Neural cell (in vitro differentiated cells): ENCODE results near the gene AHI1. TPM values are rescaled to one million over a fixed set of nuclear protein-coding genes. Genes with fewer than 3 reads are reported as not detected.

Experiments used
- H2AFZ ChIP-seq: fragments of 200-600, 300-800 bp; sonication (generic), shearing (Covaris generic); 2 replicates; pipeline ENCODE4 v1.6.0; 2014; ENCODE audit warnings: low read depth, mild to moderate bottlenecking, antibody characterized with exemption, low read length, moderate library complexity
- H3F3A ChIP-seq: fragments of 200-600 bp; shearing (Covaris generic); 2 replicates; pipeline ENCODE4 v1.6.1; 2016; ENCODE audit warnings: mild to moderate bottlenecking, moderate library complexity, mixed read lengths, antibody characterized with exemption, low read length; ENCODE audit not compliant: insufficient read depth, poor library complexity, severe bottlenecking
- H3K27ac ChIP-seq: fragments of 200-600, 300-800 bp; sonication (generic), shearing (Covaris generic); 2 replicates; pipeline ENCODE4 v1.5.1; 2014; ENCODE audit warnings: mild to moderate bottlenecking, low read length, moderate library complexity
- H3K27me3 ChIP-seq: fragments of 300-800, 200-600 bp; sonication (generic), shearing (Covaris generic); 2 replicates; pipeline ENCODE4 v1.6.0; 2014; ENCODE audit warnings: mild to moderate bottlenecking, low read depth, low read length, moderate library complexity; ENCODE audit not compliant: insufficient read depth
- H3K36me3 ChIP-seq: fragments of 300-800, 200-600 bp; sonication (generic), shearing (Covaris generic); 2 replicates; pipeline ENCODE4 v1.5.1; 2014; ENCODE audit warnings: mild to moderate bottlenecking, antibody characterized with exemption, low read length, moderate library complexity; ENCODE audit not compliant: insufficient read depth
- H3K4me2 ChIP-seq: fragments of 300-800, 200-600 bp; sonication (generic), shearing (Covaris generic); 2 replicates; pipeline ENCODE4 v1.6.0; 2014; ENCODE audit warnings: mild to moderate bottlenecking, low read length
- H3K4me3 ChIP-seq: fragments of 300-800, 200-600 bp; sonication (generic), shearing (Covaris generic); 2 replicates; pipeline ENCODE4 v1.5.1; 2014; ENCODE audit warnings: mild to moderate bottlenecking, low read length, moderate library complexity
- H3K79me2 ChIP-seq: fragments of 200-600 bp; shearing (Covaris generic); replicated peaks from 2 replicates; pipeline ENCODE4 v1.6.0; 2014; ENCODE audit warnings: mild to moderate bottlenecking, low read length, moderate library complexity; ENCODE audit not compliant: insufficient read depth
- H3K9ac ChIP-seq: fragments of 300-800, 200-600 bp; sonication (generic), shearing (Covaris generic); 2 replicates; pipeline ENCODE4 v1.6.1; 2016; ENCODE audit warnings: mild to moderate bottlenecking, low read length, mixed read lengths
- H3K9me2 ChIP-seq: fragments of 200-600 bp; shearing (Covaris generic); 2 replicates; pipeline ENCODE4 v1.6.1; 2016; ENCODE audit warnings: mild to moderate bottlenecking, low read length, mixed read lengths; ENCODE audit not compliant: insufficient read depth
- H3K9me3 ChIP-seq: fragments of 200-600, 300-800 bp; sonication (generic), shearing (Covaris generic); 2 replicates; pipeline ENCODE4 v1.6.1; 2016; ENCODE audit warnings: mild to moderate bottlenecking, mixed run types, low read length, moderate library complexity, mixed read lengths
- H4K20me1 ChIP-seq: fragments of 200-600 bp; shearing (Covaris generic); 2 replicates; pipeline ENCODE4 v1.6.1; 2016; ENCODE audit warnings: mild to moderate bottlenecking, mixed run types; ENCODE audit not compliant: insufficient read depth
- CTCF ChIP-seq: fragments of 450-650 bp; IDR thresholded peaks from 2 replicates; pipeline ENCODE4 v1.5.1; 2014; ENCODE audit warnings: antibody characterized with exemption, mild to moderate bottlenecking, moderate library complexity; ENCODE audit not compliant: poor library complexity, severe bottlenecking
- EP300 ChIP-seq: fragments of 450-650 bp; conservative IDR thresholded peaks from 2 replicates; pipeline ENCODE4 v1.6.1; 2014; ENCODE audit warnings: antibody characterized with exemption, mild to moderate bottlenecking, moderate library complexity; ENCODE audit not compliant: poor library complexity, severe bottlenecking
- EZH2 ChIP-seq: fragments of 200-600, 300-800 bp; shearing (Covaris generic), sonication (generic); IDR thresholded peaks from 2 replicates; pipeline ENCODE4 v1.6.1; 2014; ENCODE audit warnings: antibody characterized with exemption, low read length, borderline replicate concordance, mild to moderate bottlenecking; ENCODE audit not compliant: insufficient read depth, poor library complexity, severe bottlenecking
- MXI1 ChIP-seq: fragments of 450-650 bp; conservative IDR thresholded peaks from 2 replicates; pipeline ENCODE4 v1.6.1; 2014; ENCODE audit warnings: antibody characterized with exemption, mild to moderate bottlenecking; ENCODE audit not compliant: poor library complexity, severe bottlenecking
- POLR2AphosphoS5 ChIP-seq: IDR thresholded peaks from 2 replicates; pipeline ENCODE4 v1.6.1; 2012
- RAD21 ChIP-seq: fragments of 450-650 bp; conservative IDR thresholded peaks from 2 replicates; pipeline ENCODE4 v1.6.1; 2014; ENCODE audit warnings: antibody characterized with exemption, mild to moderate bottlenecking, moderate library complexity
- REST ChIP-seq: IDR thresholded peaks from 2 replicates; pipeline ENCODE4 v1.6.1; 2012; ENCODE audit warnings: borderline replicate concordance
- SMC3 ChIP-seq: fragments of 450-650 bp; conservative IDR thresholded peaks from 2 replicates; pipeline ENCODE4 v1.6.1; 2014; ENCODE audit warnings: antibody characterized with exemption, mild to moderate bottlenecking, moderate library complexity; ENCODE audit not compliant: poor library complexity
- TAF1 ChIP-seq: IDR thresholded peaks from 2 replicates; pipeline ENCODE4 v1.6.1; 2012; ENCODE audit warnings: low read depth
- polyA plus RNA-seq: library from polyadenylated mRNA; depleted of rRNA; stranded (reverse); fragments of >200 nt; gene quantifications from 2 replicates; pipeline ENCODE4 v1.2.3, GENCODE V29; 2014

AHI1 gene
- polyA plus RNA-seq, 1 donor from 2014 or later = 58.2 TPM

- no peaks in the 10 kb centered on the region for H3F3A ChIP-seq
Observed at GRCh38 chr6:135310291-135310690, 187.2 kb downstream of the AHI1 start.

GRCh38 chr6:135306740-135307420, 190.7 kb downstream of the AHI1 start:
- no peaks in the 10 kb centered on the region for H4K20me1 ChIP-seq
- H3K4me2 ChIP-seq = no peak overlapping the region
- H3F3A ChIP-seq = no peaks in the 10 kb centered on the region
- H3K4me3 ChIP-seq = no peak overlapping the region
- no peaks in the 10 kb centered on the region for H3K27me3 ChIP-seq
- H3K9me2 ChIP-seq = no peaks in the 10 kb centered on the region
- H3K27ac ChIP-seq = no peak overlapping the region
- no peaks in the 10 kb centered on the region for H3K9me3 ChIP-seq
- H3K36me3 ChIP-seq = no peaks in the 10 kb centered on the region
- no peak overlapping the region for H2AFZ ChIP-seq
- H3K79me2 ChIP-seq = no peaks in the 10 kb centered on the region
- no peak overlapping the region for H3K9ac ChIP-seq
- no peak for TF ChIP-seq MXI1
- no peak for TF ChIP-seq REST
- TF ChIP-seq POLR2AphosphoS5 = no peak
- no peak for TF ChIP-seq CTCF
- no peak for TF ChIP-seq TAF1
- TF ChIP-seq RAD21 = no peak

More at GRCh38 chr6:135310291-135310690, 187.2 kb downstream of the AHI1 start:
- no peaks in the 10 kb centered on the region for H3K36me3 ChIP-seq
- H3K4me3 ChIP-seq = no peak overlapping the region
- no peak overlapping the region for H3K27ac ChIP-seq
- H3K79me2 ChIP-seq = no peaks in the 10 kb centered on the region
- no peaks in the 10 kb centered on the region for H3K9me2 ChIP-seq
- H3K9ac ChIP-seq = no peak overlapping the region
- no peaks in the 10 kb centered on the region for H3K9me3 ChIP-seq
- H3K27me3 ChIP-seq = no peaks in the 10 kb centered on the region
- no peak overlapping the region for H3K4me2 ChIP-seq
- H2AFZ ChIP-seq = no peak overlapping the region
- TF ChIP-seq RAD21 (no peak), TAF1 (no peak), CTCF (no peak), EP300 (no peak), MXI1 (no peak), EZH2 (no peak), REST (no peak), POLR2AphosphoS5 (no peak), SMC3 (no peak)
- H4K20me1 ChIP-seq = no peaks in the 10 kb centered on the region
